ENCODE measurements around the gene FUT6. TPM values are rescaled to one million over a fixed set of nuclear protein-coding genes. Genes with fewer than 3 reads are reported as not detected.

FUT6 gene
- total RNA-seq, 3 donors from 2014 or later: 44.4 to 93.6 (median 82.3) TPM

GRCh38 chr19:5838353-5839064, 993 bp downstream of the FUT6 start:
- ATAC-seq (peak; percentile 87), DNase-seq (peak; percentile 77 to 79 (median 79))

GRCh38 chr19:5837761-5838352, 1.6 kb downstream of the FUT6 start:
- peak; percentile 4 for ATAC-seq
- no peaks in the 10 kb centered on the region for H3K9me3 ChIP-seq
- TF ChIP-seq CTCF (IDR thresholded peaks at IDR 0.05): no peak
- H3K4me1 ChIP-seq (ENCODE audit: low read depth): peaks cover 19% of the 10 kb centered on the region
- peak overlapping the region; percentile 42 for H3K4me3 ChIP-seq
- no peaks in the 10 kb centered on the region for H3K36me3 ChIP-seq (ENCODE audit: low read depth)
- DNase-seq: peak in 1 of 3 donors; percentile 39
- intact Hi-C loops (cut with DNase I, micrococcal nuclease): no loop called here

More at GRCh38 chr19:5838353-5839064, 993 bp downstream of the FUT6 start:
- intact Hi-C loops (cut with DNase I, micrococcal nuclease): no loop called here
- H3K4me3 ChIP-seq: peak overlapping the region; percentile 42
- no peaks in the 10 kb centered on the region for H3K36me3 ChIP-seq (ENCODE audit: low read depth)
- no peaks in the 10 kb centered on the region for H3K9me3 ChIP-seq
- no peak for TF ChIP-seq CTCF (IDR thresholded peaks at IDR 0.05)
- H3K4me1 ChIP-seq (ENCODE audit: low read depth): peaks cover 19% of the 10 kb centered on the region

GRCh38 chr19:5832527-5833216, 6.8 kb downstream of the FUT6 start:
- no peaks in the 10 kb centered on the region for H3K9me3 ChIP-seq
- intact Hi-C loops (cut with DNase I, micrococcal nuclease): no loop called here
- H3K4me3 ChIP-seq: no peak overlapping the region
- ATAC-seq (no peak), DNase-seq (no peak)
- TF ChIP-seq CTCF (IDR thresholded peaks at IDR 0.05): no peak
- peaks cover 10% of the 10 kb centered on the region for H3K4me1 ChIP-seq (ENCODE audit: low read depth)
- no peaks in the 10 kb centered on the region for H3K36me3 ChIP-seq (ENCODE audit: low read depth)

GRCh38 chr19:5832061-5832460, 7.4 kb downstream of the FUT6 start:
- TF ChIP-seq CTCF (IDR thresholded peaks at IDR 0.05): no peak
- Histone ChIP-seq H3K9me3 (no peaks in the 10 kb centered on the region), H3K4me3 (no peak overlapping the region)

GRCh38 chr19:5831159-5831558, 8.3 kb downstream of the FUT6 start:
- Histone ChIP-seq H3K4me1 (ENCODE audit: low read depth) (peaks cover 19% of the 10 kb centered on the region), H3K9me3 (no peaks in the 10 kb centered on the region), H3K36me3 (ENCODE audit: low read depth) (no peaks in the 10 kb centered on the region), H3K4me3 (no peak overlapping the region)
- intact Hi-C loops (cut with DNase I, micrococcal nuclease): no loop called here
- DNase-seq (no peak), ATAC-seq (no peak)
- no peak for TF ChIP-seq CTCF (IDR thresholded peaks at IDR 0.05)

More at GRCh38 chr19:5832061-5832460, 7.4 kb downstream of the FUT6 start:
- intact Hi-C loops (cut with DNase I, micrococcal nuclease): no loop called here
- Histone ChIP-seq H3K36me3 (ENCODE audit: low read depth) (no peaks in the 10 kb centered on the region), H3K4me1 (ENCODE audit: low read depth) (peaks cover 12% of the 10 kb centered on the region)
- DNase-seq (no peak), ATAC-seq (no peak)
